DMS53 (cell line): Measurements from ENCODE around the gene RUNX1.

Experiments used
- DNase-seq: peaks from one replicate; lab custom pipeline; 2025; lab: John Stamatoyannopoulos, UW

The RUNX1 gene

GRCh38 chr21:34897828-34898227 lies 151.3 kb downstream of the RUNX1 start:
- DNase-seq = no peak

GRCh38 chr21:34894401-34894800 lies 154.7 kb downstream of the RUNX1 start:
- DNase-seq = peak; percentile 4

- DNase-seq = peak; percentile 8
Measured at GRCh38 chr21:34892209-34892608, 156.9 kb downstream of the RUNX1 start.

- no peak for DNase-seq
Measured at GRCh38 chr21:34891613-34891943, 157.5 kb downstream of the RUNX1 start.

GRCh38 chr21:34890724-34891612 lies 158.1 kb downstream of the RUNX1 start:
- peak; percentile 43 for DNase-seq

GRCh38 chr21:34890470-34890723 lies 158.7 kb downstream of the RUNX1 start:
- no peak for DNase-seq

- peak; percentile 86 for DNase-seq
Measured at GRCh38 chr21:34889676-34890469, 159.2 kb downstream of the RUNX1 start.

- peak; percentile 81 for DNase-seq
Measured at GRCh38 chr21:34889320-34889675, 159.8 kb downstream of the RUNX1 start.

GRCh38 chr21:34888569-34889319 lies 160.4 kb downstream of the RUNX1 start:
- DNase-seq = peak; percentile 97

- DNase-seq = peak; percentile 94
Measured at GRCh38 chr21:34887725-34888568, 161.2 kb downstream of the RUNX1 start.

- DNase-seq = no peak
Measured at GRCh38 chr21:34887105-34887442, 162.0 kb downstream of the RUNX1 start.

GRCh38 chr21:34886240-34887104 lies 162.6 kb downstream of the RUNX1 start:
- DNase-seq = peak; percentile 48

GRCh38 chr21:34885626-34886239 lies 163.4 kb downstream of the RUNX1 start:
- DNase-seq = no peak

GRCh38 chr21:34885125-34885524 lies 164.0 kb downstream of the RUNX1 start:
- DNase-seq = no peak

- DNase-seq = no peak
Measured at GRCh38 chr21:34884346-34884929, 164.7 kb downstream of the RUNX1 start.

- no peak for DNase-seq
Measured at GRCh38 chr21:34883491-34884271, 165.4 kb downstream of the RUNX1 start.

- no peak for DNase-seq
Measured at GRCh38 chr21:34882719-34883131, 166.4 kb downstream of the RUNX1 start.

- no peak for DNase-seq
Measured at GRCh38 chr21:34881839-34882371, 167.2 kb downstream of the RUNX1 start.

GRCh38 chr21:34881421-34881820 lies 167.7 kb downstream of the RUNX1 start:
- DNase-seq = no peak
